AG20443 (cell line): ENCODE results near the gene RPS23.

Source experiments
- DNase-seq: peaks from one replicate; pipeline ENCODE4 v3.0.0; 2012; ENCODE audit warnings: low spot score, mixed read lengths

RPS23 gene

DNA sequence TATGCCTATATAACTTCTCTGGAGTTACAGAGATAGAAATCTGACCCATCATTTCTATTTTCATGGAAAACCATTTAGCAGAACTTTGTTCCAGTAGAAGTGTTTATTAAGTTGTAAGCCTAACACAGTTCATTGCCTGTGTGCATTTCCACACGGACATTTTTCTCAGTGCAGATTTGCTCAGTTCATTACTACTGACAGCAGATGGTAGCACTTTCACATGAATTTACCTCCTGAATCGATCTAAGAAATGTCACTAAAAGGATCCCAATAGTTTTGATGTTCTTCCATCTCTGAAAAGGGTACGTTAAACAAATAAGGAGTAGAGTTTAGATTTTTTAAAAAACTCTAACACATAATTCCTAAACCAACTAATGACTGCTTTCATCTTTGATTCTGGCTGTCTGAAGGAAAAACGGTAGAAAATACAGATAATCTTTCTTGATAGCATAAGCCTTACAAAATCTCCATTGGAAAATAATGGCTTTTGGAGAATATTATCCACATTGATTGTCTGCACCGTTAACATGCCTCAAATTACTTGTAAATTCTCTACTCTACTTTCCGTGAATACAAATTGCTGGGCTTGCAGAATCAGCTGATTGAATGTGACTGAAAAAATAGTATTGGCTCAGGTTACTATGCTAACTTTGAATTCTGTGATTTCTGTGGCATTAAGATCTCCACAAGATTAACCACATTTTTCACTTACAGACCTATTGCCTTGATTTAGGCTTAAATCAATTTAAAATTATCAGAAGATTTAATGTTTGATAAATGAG is 33.1 kb downstream of the RPS23 start:
- DNase-seq = no peak

DNA sequence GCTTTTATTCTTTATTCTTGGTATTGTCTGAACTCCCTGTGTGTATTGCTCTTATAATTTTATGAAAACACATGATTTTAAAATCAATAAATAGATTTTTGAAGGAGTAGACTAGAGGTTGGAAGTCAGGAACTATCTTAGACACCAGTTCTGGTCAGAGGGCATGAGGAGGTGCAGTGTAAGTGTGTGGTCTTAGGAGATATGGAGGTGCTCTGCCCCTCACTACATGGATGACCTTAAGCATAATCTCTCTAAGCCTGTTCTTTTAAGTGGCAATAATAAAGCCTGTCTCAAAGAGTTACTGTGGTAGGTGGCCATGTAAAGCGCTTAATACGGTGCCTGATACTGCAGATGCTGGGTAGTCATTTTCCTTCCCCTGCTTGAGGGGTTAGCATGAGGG is 34.0 kb downstream of the RPS23 start:
- DNase-seq = no peak

DNA sequence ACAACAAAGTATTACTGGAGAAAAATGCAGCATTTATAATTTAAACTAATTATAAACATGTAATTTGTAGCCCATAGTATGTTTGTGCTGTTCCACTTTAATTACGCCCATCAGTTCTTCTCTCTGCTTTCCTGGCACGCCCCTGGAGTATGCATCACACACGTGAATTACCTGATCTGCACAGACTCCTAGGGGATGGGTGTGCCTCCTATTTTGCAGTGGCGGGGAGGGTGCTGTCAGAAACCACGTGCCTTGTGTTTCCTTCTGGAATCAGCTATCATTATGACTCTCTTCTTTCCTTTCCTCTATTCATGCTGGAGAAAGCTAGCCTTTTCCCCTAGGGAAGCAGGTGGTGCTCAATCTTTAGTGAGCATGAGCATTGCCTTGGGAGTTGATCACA is 43.3 kb downstream of the RPS23 start:
- DNase-seq = no peak

DNA sequence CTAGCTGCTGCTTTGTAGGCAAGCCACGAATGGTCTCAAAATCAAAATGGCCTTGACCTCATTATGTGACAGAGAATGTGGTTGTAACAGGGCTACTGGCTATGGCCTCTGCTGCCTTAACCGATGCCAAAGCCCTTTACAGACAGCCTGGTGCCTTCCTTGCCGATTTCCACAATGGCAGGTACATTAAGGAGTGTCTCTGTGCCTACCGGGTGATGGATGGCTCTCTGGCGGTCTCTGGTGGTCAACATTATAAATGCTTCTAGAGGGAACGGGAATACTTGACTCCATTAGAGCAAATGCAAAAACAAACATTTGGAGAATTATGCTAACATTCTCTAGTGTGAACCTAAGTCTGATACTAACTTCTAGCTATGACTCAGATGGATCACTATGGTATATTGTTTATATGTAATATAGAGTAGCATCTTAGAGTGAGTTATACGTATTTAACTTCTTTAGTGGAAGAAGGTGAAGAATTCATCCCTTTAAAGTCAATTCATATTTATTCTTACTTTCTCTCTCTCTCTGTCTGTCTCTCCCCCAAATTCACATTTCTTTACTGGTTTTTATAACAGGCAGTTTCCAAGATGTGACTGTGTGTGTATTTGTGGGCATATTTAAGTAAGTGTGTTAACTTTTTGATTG is 52.5 kb downstream of the RPS23 start:
- DNase-seq = peak; percentile 68
